SH-SY5Y (cell line): ENCODE measurements around the gene STAT4.

Source experiments
- GATA2 ChIP-seq: IDR thresholded peaks from 2 replicates; pipeline ENCODE4 v1.6.1; 2011; ENCODE audit warnings: mild to moderate bottlenecking, low read depth, low read length
- GATA3 ChIP-seq: IDR thresholded peaks from 2 replicates; pipeline ENCODE4 v1.6.1; 2011; ENCODE audit warnings: low read depth, mild to moderate bottlenecking, low read length, moderate library complexity

The STAT4 gene

DNA sequence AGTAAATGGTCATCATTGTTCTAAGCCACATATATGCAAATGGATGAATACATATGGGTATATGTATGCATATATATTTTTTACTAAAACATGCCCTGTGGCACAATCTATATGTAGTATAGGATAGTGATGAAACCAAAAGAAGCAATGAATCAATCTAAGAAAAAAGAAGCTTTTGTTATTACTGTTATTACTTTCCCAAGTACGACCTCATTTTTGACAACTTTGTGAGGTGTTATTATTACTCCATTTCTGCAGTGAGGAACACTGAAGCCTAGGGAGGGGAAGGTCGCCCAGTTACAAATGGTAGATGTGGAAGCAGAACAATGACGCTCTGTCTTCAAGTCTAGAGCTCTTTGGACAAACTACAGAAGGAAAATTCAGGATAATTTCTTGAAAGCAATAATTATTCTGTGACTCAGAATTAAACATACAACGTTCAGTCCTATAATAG is 38.3 kb downstream of the STAT4 start:
- TF ChIP-seq GATA3 (no peak), GATA2 (no peak)

- TF ChIP-seq GATA3 (no peak), GATA2 (no peak)
These were observed 40.9 kb downstream of the STAT4 start for GRCh38 chr2:191109888-191110287.

GRCh38 chr2:191108331-191108730 is 42.5 kb downstream of the STAT4 start:
- TF ChIP-seq GATA3 = no peak
- TF ChIP-seq GATA2 = no peak

- TF ChIP-seq GATA2 (no peak), GATA3 (no peak)
These were observed 45.7 kb downstream of the STAT4 start for GRCh38 chr2:191105082-191105481.

DNA sequence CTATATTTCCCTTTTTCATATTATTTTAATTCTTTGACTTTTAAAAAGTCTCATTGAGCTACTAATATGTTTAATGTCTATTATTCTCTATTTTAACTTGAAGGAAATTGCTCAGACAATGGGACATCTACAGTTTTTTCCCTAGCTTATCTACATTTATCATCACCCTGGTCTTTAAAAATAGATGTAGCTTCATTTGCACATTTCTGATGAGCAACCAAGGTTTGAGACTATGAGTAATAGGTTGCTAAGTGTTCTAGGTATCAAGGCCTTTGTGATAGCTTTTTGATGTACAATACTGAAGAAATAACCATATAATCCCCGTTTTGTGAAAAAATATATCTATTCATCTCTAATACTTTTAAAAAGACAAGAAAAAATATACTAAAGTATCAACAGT is 47.0 kb downstream of the STAT4 start:
- TF ChIP-seq GATA3 (no peak), GATA2 (no peak)

DNA sequence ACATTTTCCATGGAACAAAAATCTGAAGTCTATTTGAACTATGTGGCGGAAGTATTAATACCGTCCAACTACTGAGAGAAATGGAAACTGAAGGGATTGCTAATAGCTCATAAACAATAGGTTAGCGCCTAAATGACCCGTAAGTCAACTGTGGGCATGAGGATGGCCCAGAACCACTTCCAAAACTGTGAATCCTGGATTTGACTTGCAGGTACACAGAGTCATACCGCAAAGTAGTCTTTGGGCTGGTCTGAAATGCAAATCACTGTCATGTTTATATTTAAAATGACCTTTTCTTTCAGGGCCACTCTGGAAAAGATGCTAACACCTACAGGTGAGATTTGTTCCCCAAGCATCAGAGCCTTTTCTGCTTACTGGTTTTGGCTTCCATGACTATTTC is 50.6 kb downstream of the STAT4 start:
- TF ChIP-seq GATA3 (no peak), GATA2 (no peak)

DNA sequence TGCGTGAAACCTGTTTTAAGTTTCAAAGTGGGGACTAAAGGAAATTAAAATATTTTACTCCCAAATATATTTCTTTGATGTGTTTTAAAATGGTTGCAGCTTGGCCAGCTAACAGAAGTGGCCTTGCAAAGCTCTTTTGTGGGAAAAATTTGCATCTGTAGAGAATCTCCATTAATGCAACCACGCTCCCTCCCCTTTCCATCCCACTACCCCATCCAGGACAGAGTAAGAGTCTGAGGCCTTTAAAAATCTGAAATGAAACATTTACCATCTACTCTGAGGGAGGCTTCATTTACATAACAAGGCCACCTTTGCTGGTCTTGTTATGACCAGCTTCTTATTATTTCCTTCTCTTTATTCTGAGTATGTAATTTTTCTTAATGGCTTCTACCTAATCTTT is 63.5 kb downstream of the STAT4 start:
- TF ChIP-seq GATA2 = no peak
- TF ChIP-seq GATA3 = no peak

- no peak for TF ChIP-seq GATA3
- no peak for TF ChIP-seq GATA2
These were observed 64.1 kb downstream of the STAT4 start for GRCh38 chr2:191086706-191087105.

DNA sequence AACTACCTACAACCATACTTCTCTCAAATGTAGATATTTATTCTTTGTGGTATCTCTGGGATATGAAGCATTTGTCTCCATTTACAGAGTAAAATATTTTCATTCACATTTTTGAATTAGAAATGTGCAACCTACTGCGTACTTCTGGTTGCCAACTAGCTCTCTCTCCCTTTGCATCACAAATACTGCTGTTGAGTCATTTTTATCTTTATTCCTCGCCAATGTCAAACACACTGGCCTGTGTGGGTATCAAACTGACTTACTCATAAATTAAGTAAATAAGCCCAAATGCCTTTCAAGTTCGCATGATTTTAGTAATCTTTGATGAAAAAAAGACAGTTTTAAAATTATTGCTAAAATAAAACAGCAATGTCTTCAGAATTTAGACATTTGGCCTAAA is 67.3 kb downstream of the STAT4 start:
- TF ChIP-seq GATA2 = no peak

DNA sequence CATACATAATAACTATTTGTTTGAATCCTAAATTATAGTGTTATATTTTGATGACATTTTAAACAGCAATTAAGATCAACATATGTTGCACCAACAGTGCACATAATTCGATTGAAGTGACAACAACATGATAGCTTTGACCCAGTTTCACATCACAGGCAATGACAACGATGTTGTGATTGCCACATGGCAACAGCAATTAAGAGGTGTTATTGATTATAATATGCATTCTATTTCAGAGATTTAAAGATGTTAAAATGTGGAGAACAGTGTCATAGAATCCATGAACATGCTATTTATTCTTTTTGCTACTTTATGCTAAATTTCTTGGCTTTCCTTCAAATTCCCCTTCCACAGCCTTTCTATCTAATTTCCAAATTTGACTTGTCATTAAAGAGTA is 68.5 kb downstream of the STAT4 start:
- TF ChIP-seq GATA2 (no peak), GATA3 (no peak)

- no peak for TF ChIP-seq GATA3
- no peak for TF ChIP-seq GATA2
These were observed 69.2 kb downstream of the STAT4 start for GRCh38 chr2:191081411-191082155.

DNA sequence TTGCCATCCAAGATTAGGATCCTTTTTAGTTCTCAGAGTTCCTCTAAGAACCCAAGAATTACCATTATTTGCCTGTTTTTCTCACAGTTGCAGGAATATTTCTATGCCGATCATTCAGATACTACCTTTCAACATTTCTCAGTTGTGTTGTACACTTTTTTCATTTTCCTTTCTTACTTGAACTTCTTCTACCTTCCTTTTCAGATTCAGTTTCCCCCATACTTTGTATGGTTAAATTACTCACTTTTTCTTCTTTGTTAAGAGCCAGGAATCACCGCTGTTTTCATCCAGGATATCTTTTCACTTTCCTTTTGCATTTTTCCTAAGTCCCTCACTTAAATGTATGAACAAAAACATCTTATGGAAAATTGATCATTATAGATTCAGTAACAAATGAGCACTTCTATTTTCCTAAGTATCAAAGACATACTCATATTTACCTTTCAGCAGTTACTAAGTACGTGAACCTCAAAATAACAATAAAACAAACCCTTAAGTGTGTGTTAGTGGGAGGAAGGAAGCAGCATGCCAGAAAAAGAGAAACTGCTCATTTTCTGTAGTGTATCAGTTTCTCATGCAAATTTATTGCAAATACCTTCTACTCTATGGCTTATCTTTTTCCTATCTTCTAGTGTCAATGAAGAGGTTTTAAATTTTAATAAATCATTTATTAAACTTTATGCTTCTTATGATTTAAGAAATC is 72.5 kb downstream of the STAT4 start:
- no peak for TF ChIP-seq GATA2
- no peak for TF ChIP-seq GATA3

GRCh38 chr2:191070276-191070675 is 80.5 kb downstream of the STAT4 start:
- TF ChIP-seq GATA2 = no peak
- no peak for TF ChIP-seq GATA3

DNA sequence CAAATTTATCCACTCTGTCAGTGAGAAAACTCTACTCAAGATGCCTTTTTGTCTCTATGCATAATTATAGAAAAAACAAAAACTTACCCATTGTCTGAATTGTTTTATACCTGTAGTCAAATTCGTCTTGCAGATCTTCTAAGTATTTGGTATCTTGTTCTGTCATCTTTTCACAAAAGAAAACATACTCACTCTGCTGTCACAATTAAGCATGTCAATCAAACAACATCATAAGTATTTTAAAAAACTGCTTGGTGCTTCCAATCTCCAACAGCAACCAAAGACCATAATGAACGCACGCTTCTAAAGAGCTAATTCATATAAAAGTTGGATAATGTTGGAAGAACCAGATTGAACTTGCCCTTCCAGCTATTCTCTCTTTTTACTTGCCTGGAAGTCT is 81.2 kb downstream of the STAT4 start:
- TF ChIP-seq GATA2 (no peak), GATA3 (no peak)

GRCh38 chr2:191066919-191067233 is 83.9 kb downstream of the STAT4 start:
- TF ChIP-seq GATA3 (no peak), GATA2 (no peak)
